Cardiac fibroblast (primary cell): ENCODE data around the gene HRAS.

Experiments
- DNase-seq, 2 donors: peaks; one replicate each; pipeline versions ENCODE4 v3.0.0 to v3.0.0-alpha.2; 2010; ENCODE audit warnings: low read depth in 2 of 2
- H3K4me3 ChIP-seq, 2 donors: replicated peaks in 1 of 2; 1 replicate in 1 of 2; 2 replicates in 1 of 2; pipeline ENCODE4 v1.5.1; 2011; ENCODE audit warnings: low read depth in 2 of 2, low read length in 2 of 2, mild to moderate bottlenecking in 2 of 2, moderate library complexity in 1 of 2
- TF ChIP-seq, protein P1 (sequence below): IDR thresholded peaks from one replicate; pipeline ENCODE4 v1.5.1; 2011; ENCODE audit warnings: low read depth, mild to moderate bottlenecking, low read length, inconsistent platforms

The HRAS gene

DNA sequence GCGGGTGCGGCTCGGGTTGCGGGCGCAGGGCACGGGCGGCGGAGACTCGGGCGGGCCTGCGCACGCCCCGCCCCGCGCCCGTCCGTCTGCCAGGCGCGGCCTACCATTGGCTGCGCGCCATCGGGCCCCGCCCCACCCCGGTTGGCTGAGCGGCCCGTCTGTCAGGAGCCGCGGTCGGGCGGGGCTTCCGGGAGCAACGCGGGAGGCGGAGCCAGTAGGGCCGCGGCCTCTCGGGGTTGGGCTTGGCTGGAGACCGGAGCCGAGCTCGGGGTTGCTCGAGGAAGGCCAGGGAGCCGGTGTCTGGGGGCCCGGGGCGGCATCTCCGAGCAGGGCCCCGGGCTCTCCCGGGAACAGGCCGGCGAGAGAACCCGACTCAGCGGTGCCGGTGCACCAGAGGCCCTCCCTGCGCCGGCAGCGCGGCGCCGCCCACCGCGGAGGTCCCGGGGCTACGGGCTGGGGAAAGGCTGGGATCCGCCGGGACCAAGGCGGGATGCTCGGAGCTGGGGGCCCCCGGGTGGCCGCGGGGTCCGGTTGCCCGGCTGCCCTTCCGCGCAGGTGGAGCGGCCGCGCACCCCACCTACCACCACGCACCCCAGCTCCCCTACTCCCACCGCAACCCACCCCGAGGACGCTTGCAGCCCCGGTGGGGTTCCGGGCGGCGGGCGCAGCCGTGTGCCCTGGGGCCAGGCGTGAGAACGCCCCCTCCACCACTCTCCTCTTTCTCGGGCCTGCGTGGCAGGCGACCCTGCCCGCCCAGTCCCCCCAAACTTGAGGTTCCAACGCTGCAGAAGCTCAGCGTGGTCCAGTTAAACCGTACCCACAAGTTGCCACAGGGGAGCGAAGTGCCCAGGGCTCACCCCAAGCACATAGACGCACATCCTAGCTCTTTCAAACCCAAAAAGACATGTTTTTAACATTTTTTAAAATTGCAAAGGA is at the start of gene HRAS:
Gene HRAS (minus strand): TSS at position 58 of the 936 bp plus-strand sequence.
- TF ChIP-seq, protein P1, sequence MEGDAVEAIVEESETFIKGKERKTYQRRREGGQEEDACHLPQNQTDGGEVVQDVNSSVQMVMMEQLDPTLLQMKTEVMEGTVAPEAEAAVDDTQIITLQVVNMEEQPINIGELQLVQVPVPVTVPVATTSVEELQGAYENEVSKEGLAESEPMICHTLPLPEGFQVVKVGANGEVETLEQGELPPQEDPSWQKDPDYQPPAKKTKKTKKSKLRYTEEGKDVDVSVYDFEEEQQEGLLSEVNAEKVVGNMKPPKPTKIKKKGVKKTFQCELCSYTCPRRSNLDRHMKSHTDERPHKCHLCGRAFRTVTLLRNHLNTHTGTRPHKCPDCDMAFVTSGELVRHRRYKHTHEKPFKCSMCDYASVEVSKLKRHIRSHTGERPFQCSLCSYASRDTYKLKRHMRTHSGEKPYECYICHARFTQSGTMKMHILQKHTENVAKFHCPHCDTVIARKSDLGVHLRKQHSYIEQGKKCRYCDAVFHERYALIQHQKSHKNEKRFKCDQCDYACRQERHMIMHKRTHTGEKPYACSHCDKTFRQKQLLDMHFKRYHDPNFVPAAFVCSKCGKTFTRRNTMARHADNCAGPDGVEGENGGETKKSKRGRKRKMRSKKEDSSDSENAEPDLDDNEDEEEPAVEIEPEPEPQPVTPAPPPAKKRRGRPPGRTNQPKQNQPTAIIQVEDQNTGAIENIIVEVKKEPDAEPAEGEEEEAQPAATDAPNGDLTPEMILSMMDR, result no peak
- H3K4me3 ChIP-seq, result peak within 1 kb of the TSS; percentile 80
- DNase-seq, result peak; percentile 94 to 97

DNA sequence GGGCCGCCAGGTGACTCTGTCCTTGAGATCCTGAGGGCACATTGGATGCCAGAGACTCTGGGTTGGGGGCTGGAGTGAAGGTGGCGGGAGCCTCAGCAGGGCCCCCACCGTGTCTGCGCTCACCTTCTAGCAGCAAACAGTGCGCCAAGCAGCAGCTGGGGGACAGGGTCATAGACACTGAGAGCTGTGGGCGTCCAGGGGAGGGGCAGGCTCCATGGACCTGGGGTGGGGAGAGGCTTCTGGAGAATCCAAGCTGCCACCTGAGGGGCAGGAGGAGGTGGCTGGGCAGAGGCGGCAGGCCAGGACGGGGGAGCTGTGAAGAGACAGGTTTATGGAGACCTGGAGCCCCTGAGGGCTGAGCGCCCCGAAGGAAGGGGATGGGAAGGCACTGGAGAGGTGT is 48.9 kb upstream of the HRAS start:
- TF ChIP-seq, protein P1, result no peak
- no peak overlapping the region for H3K4me3 ChIP-seq
- DNase-seq, result no peak

DNA sequence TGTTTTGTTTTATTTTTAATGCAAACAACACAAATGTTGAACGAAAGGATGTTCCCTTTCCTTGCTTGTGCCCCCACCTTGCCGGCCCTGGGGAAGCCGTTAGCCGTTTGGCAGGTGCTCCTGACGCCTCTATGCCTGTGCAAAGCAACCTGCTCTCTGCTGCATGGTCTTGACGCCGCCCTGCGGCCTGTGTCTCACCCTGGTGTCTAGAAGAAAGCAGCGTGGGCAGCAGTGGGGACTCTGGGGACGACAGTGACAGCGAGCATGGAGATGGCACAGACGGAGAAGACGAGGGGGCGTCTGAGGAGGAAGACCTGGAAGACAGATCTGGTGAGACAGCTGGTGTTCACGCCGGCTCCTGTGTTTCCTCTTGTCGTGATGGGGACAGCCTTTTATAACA is 46.4 kb upstream of the HRAS start:
- DNase-seq, result no peak
- H3K4me3 ChIP-seq, result no peak overlapping the region
- TF ChIP-seq, protein P1, result no peak

DNA sequence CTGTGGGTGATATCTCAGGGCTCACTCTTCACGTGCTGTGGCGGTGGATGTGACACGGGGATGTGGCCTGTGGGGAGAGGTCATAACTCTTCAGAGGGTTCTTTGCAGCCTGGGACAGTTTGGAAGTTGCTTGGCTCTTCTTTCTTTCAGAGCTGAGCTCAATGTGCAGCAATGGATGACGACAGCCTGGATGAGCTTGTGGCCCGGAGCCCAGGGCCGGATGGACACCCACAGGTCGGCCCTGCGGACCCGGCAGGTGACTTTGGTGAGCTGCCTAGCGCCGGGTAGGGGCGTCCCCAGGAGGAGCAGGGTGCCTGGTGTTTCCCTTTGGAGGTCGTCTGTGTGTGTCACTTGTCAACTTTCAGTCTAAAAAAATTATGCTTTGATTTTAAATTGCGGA is 46.0 kb upstream of the HRAS start:
- TF ChIP-seq, protein P1, result no peak
- no peak overlapping the region for H3K4me3 ChIP-seq
- no peak for DNase-seq

DNA sequence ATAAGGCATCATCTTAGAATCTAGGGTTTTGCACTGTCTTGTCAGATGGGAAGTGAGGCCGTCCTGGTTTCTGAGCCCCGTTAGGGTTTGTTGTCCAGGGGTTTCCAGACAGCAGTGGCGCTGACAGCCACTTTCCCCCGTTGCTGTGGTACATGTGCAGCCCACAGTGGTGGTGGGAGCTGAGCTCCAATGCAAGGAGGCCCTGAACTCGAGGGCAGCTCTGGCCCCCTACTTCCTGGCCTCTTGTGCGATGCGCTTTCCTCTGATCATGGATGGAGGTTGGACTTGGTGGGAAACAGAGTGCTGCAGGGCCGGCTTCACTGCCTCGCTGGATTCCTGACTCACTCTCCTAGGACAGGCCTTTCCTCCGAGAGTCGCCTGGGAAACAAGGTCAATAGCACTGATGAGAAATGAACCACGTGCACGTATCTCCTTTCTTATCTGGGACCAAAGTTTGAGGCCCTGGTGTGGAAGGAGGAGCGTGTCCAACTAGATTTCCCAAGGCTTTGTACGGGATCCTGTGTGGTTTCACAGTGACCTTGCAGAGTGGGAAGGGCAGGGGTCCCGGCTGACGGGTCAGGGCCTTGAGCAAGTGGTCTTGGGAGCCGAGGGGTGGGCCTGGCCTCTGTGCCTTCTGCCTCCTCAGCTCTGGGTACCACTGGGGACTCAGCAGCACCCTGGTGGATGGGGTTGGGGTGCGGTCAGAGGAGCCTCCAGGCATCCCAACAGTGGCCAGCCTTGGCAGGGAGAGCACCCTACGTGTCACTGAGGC is 44.6 kb upstream of the HRAS start:
- TF ChIP-seq, protein P1, result no peak
- peak; percentile 32 to 38 for DNase-seq
- no peak overlapping the region for H3K4me3 ChIP-seq

DNA sequence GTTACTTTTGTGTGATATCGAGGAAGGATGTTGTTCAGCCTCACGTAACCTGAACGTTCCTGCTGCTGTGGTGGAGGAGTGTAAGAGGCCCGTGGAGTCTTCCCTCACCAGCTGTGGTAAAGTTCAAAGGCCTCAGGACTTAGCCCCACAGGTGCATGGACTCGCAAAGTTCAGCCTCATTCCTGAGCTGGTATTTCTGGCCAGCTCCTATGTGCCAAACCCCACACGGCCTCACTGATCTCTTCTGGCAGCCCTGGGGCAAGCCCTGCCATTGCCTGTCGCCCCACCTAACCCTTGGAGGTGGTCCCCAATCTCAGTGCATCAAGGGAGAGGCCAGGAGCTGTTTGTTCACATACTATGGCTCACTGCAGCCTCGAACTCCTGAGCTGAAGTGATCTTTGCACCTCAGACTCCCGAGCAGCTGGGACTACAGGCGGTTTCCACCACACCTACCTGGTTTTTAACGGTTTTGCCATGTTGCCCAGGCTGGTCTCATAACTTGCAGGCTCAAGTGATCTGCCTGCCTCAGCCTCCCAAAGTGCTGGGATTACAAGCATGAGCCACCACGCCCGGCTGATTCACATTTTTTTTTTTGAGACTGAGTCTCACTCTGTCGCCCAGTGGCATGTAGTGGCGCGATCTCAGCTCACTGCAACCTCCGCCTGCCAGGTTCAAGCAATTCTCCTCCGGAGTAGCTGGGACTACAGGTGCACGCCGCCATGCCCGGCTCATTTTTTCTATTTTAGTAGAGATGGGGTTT is 43.1 kb upstream of the HRAS start:
- no peak for DNase-seq
- TF ChIP-seq, protein P1, result no peak
- peak overlapping the region; percentile 3 to 98 for H3K4me3 ChIP-seq
